Effector memory CD8-positive, alpha-beta T cell (primary cell): Measurements from ENCODE around the gene CBLB.

Source experiments
- ATAC-seq: fragments of 150-1000 bp; cut with Tn5 transposase; replicated peaks from 2 replicates; pipeline ENCODE4 v1.10.0; 2021; ENCODE audit warnings: mild to moderate bottlenecking, moderate library complexity
- DNase-seq, 3 experiments: peaks; one replicate each; pipeline ENCODE4 v3.0.0; 2021
- H3K27ac Mint-ChIP-seq, 2 donors: one replicate each; pipeline ENCODE4 v1.8.0; 2022; ENCODE audit warnings: mild to moderate bottlenecking in 2 of 2, mixed read lengths in 2 of 2, moderate library complexity in 2 of 2
- H3K27me3 Mint-ChIP-seq, 2 donors: one replicate each; pipeline ENCODE4 v1.8.0; 2022; ENCODE audit warnings: mixed read lengths in 2 of 2
- H3K36me3 Mint-ChIP-seq: one replicate; pipeline ENCODE4 v1.8.0; 2022; ENCODE audit warnings: mild to moderate bottlenecking, moderate library complexity, mixed read lengths; ENCODE audit not compliant: insufficient read depth
- H3K4me1 Mint-ChIP-seq, 2 donors: one replicate each; pipeline ENCODE4 v1.8.0; 2022; ENCODE audit warnings: low read depth in 2 of 2, mixed read lengths in 2 of 2
- H3K4me3 Mint-ChIP-seq, 2 donors: one replicate each; pipeline ENCODE4 v1.8.0; 2022; ENCODE audit warnings: mild to moderate bottlenecking in 2 of 2, mixed read lengths in 2 of 2, moderate library complexity in 2 of 2
- H3K9me3 Mint-ChIP-seq, 2 donors: one replicate each; pipeline ENCODE4 v1.8.0; 2022; ENCODE audit warnings: mixed read lengths in 2 of 2

CBLB gene

DNA sequence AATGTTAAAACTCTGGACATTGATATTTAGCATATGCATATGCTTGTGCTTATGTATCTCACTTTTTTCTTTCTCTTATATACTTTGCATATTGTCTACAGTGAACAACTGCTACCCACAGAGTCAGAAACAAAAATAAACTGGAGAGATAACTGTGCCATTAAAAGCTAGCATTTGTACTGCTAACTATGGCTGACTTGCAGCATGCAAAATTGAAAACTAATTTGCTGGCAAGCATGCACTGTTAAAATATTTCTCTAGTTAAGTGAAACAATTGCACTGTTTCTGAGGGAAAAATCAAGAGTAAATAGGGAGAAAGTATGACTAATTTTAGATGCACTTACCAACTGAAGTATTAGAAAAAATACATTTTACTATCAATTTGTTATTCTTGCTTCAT lies 177.8 kb downstream of the CBLB start:
- Mint-ChIP-seq H3K27me3 (no peaks in the 10 kb centered on the region), H3K4me3 (no peak overlapping the region), H3K9me3 (no peaks in the 10 kb centered on the region), H3K4me1 (peaks cover 9 to 36% of the 10 kb centered on the region in 2 donors), H3K36me3 (peaks cover 27% of the 10 kb centered on the region), H3K27ac (peak overlapping the region in 1 of 2 donors; percentile 41)
- ATAC-seq = no peak
- no peak for DNase-seq

GRCh38 chr3:105688821-105689220 lies 180.0 kb downstream of the CBLB start:
- Mint-ChIP-seq H3K4me1 (peaks cover 9 to 33% of the 10 kb centered on the region in 2 donors), H3K27ac (peak overlapping the region; percentile 30 to 57), H3K36me3 (peaks cover 39% of the 10 kb centered on the region), H3K4me3 (peak overlapping the region in 1 of 2 donors; percentile 9), H3K27me3 (no peaks in the 10 kb centered on the region), H3K9me3 (no peaks in the 10 kb centered on the region)
- ATAC-seq (no peak), DNase-seq (no peak)

DNA sequence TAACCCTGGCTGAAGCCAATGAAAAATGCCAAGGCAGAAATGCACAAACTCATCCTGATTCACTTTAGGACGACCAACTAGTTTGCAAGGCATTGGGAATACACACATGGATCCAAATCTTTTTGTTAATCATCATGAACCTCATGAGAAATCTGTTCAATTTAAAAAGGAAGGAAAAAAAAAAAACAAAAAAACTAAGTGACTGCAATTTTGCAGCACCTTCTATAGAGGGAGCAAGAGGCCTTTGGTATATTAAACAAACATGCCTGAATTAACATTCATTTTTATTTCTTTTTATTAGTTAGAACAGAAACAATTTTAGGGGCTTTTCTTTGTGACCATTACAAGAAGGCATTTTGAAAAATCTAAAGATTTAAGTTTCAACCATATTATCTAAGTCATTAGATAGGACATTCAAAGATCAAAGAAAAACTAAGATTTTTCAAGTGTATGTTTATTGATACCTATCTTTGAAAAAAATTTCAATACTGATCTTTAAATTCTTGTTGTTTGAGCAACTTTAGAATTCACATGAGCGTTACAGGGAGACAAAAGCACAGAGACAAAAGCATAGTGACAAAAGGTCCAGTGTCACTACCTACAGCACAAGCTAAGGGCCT lies 182.4 kb downstream of the CBLB start:
- peak; percentile 74 for ATAC-seq
- peaks cover 30% of the 10 kb centered on the region for H3K36me3 Mint-ChIP-seq

GRCh38 chr3:105679951-105680350 lies 188.9 kb downstream of the CBLB start:
- H3K9me3 Mint-ChIP-seq = no peaks in the 10 kb centered on the region
- peak overlapping the region in 1 of 2 donors; percentile 11 for H3K27ac Mint-ChIP-seq
- H3K4me1 Mint-ChIP-seq = peaks cover 0 to 8% of the 10 kb centered on the region in 2 donors
- peaks cover 73% of the 10 kb centered on the region for H3K36me3 Mint-ChIP-seq
- no peak overlapping the region for H3K4me3 Mint-ChIP-seq
- ATAC-seq (no peak), DNase-seq (no peak)
- H3K27me3 Mint-ChIP-seq = no peaks in the 10 kb centered on the region

More for the DNA sequence above, 182.4 kb downstream of the CBLB start:
- no peak for DNase-seq
- Mint-ChIP-seq H3K9me3 (no peaks in the 10 kb centered on the region), H3K27me3 (no peaks in the 10 kb centered on the region), H3K27ac (peak overlapping the region; percentile 81 to 87), H3K4me3 (peak overlapping the region in 1 of 2 donors; percentile 20), H3K4me1 (peaks cover 9 to 22% of the 10 kb centered on the region in 2 donors)

- Mint-ChIP-seq H3K9me3 (no peaks in the 10 kb centered on the region), H3K4me1 (peaks cover 4 to 24% of the 10 kb centered on the region in 2 donors), H3K4me3 (no peak overlapping the region), H3K27ac (peak overlapping the region in 1 of 2 donors; percentile 52), H3K36me3 (peaks cover 85% of the 10 kb centered on the region), H3K27me3 (no peaks in the 10 kb centered on the region)
- DNase-seq (no peak), ATAC-seq (no peak)
These were observed 190.8 kb downstream of the CBLB start for GRCh38 chr3:105678017-105678416.

GRCh38 chr3:105676621-105677300 lies 192.1 kb downstream of the CBLB start:
- DNase-seq (no peak), ATAC-seq (no peak)
- Mint-ChIP-seq H3K27ac (peak overlapping the region; percentile 46 to 72), H3K36me3 (peaks cover 88% of the 10 kb centered on the region), H3K4me1 (peaks cover 5 to 30% of the 10 kb centered on the region in 2 donors), H3K4me3 (no peak overlapping the region), H3K27me3 (no peaks in the 10 kb centered on the region), H3K9me3 (no peaks in the 10 kb centered on the region)

GRCh38 chr3:105674437-105675065 lies 194.3 kb downstream of the CBLB start:
- DNase-seq (no peak), ATAC-seq (no peak)
- H3K4me3 Mint-ChIP-seq = no peak overlapping the region
- peak overlapping the region; percentile 32 to 44 for H3K27ac Mint-ChIP-seq
- peaks cover 88% of the 10 kb centered on the region for H3K36me3 Mint-ChIP-seq
- no peaks in the 10 kb centered on the region for H3K9me3 Mint-ChIP-seq
- no peaks in the 10 kb centered on the region for H3K27me3 Mint-ChIP-seq
- H3K4me1 Mint-ChIP-seq = peaks cover 5 to 30% of the 10 kb centered on the region in 2 donors

DNA sequence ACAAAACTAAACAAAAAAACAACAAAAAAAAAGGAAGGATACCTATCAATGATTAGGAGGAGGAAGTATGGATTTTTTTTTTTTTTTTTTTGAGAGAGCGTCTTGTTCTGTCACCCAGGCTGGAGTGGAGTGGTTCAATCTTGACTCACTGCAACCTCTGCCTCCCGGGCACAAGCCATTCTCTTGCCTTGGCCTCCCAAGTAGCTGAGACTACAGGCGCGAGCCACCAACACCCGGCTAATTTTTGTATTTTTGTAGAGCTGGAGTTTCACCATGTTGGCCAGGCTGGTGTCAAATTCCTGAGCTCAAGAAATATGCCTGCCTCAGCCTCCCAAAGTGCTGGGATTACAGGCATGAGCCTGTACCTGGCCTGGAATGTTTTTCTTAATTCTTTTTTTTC lies 195.8 kb downstream of the CBLB start:
- DNase-seq = no peak
- Mint-ChIP-seq H3K27me3 (no peaks in the 10 kb centered on the region), H3K36me3 (peaks cover 90% of the 10 kb centered on the region), H3K4me3 (no peak overlapping the region), H3K9me3 (no peaks in the 10 kb centered on the region), H3K27ac (peak overlapping the region in 1 of 2 donors; percentile 21), H3K4me1 (peaks cover 7 to 43% of the 10 kb centered on the region in 2 donors)
- ATAC-seq = no peak

DNA sequence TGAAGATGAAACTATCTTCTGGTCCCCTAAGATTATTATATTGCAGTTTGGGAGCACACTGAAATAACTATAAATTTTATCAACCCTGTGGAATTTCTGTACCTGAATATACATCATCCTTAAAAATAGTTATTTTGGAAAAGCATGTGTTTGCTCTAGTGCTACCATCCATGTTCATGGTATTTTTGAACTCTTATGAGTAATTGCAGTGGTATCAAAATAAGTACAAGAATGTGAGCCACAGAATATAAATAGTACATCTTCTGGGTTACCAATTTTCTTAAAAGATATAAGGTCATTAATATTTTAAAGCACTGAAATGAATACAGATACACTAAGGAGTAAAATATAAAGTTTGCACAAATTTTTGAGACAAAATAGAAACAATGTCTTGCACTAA lies 206.5 kb downstream of the CBLB start:
- H3K27me3 Mint-ChIP-seq = no peaks in the 10 kb centered on the region
- no peak overlapping the region for H3K27ac Mint-ChIP-seq
- H3K4me1 Mint-ChIP-seq = peaks cover 5 to 6% of the 10 kb centered on the region in 2 donors
- H3K4me3 Mint-ChIP-seq = no peak overlapping the region
- DNase-seq (no peak), ATAC-seq (no peak)
- H3K9me3 Mint-ChIP-seq = no peaks in the 10 kb centered on the region
- peaks cover 64% of the 10 kb centered on the region for H3K36me3 Mint-ChIP-seq

DNA sequence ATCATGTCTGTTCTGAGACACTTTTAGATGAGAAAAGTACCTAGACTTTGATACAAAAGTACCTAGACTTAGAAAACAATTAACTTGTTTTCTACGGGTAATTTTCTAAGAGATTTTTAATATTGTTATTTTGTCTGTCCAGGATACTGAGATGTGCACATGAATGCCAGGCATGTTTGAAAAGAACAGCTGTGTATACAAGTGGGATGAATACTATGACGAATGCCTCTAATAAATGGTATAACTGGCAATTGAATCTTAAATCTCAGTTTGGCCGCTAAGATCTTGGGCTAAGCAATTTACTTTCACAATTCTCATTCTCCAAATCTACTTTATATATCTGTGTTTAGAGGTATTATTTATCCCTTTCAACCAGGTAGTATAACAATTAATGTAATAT lies 207.4 kb downstream of the CBLB start:
- ATAC-seq (no peak), DNase-seq (no peak)
- Mint-ChIP-seq H3K27ac (no peak overlapping the region), H3K9me3 (no peaks in the 10 kb centered on the region), H3K27me3 (no peaks in the 10 kb centered on the region), H3K4me3 (no peak overlapping the region), H3K36me3 (peaks cover 62% of the 10 kb centered on the region), H3K4me1 (peaks cover 5 to 6% of the 10 kb centered on the region in 2 donors)

GRCh38 chr3:105656651-105657504 lies 211.9 kb downstream of the CBLB start:
- Mint-ChIP-seq H3K27me3 (no peaks in the 10 kb centered on the region), H3K36me3 (peaks cover 45% of the 10 kb centered on the region)

DNA sequence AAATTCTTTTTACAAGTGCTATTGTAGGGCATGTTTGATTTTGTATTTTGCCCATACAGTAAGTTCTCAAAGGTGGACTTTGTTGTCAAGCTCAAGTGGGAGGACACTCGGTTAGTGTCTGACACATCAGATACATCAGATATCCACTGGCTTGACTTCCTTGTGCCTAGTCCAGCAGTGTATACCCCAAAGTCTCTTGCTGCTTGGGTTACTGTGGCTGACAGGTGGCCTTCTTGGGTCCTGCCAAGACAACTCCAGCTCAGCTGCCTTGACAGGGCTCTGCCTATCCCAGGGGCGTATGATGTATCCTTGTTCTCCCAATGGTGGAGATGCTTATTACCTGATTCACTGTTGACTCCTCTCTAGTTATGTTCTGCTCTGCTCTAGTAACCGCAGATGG lies 214.9 kb downstream of the CBLB start:
- peaks cover 25% of the 10 kb centered on the region for H3K36me3 Mint-ChIP-seq
- H3K27me3 Mint-ChIP-seq = no peaks in the 10 kb centered on the region
- no peak overlapping the region for H3K27ac Mint-ChIP-seq
- H3K4me3 Mint-ChIP-seq = no peak overlapping the region
- DNase-seq = no peak
- no peak for ATAC-seq
- no peaks in the 10 kb centered on the region for H3K9me3 Mint-ChIP-seq
- H3K4me1 Mint-ChIP-seq = peaks cover 0 to 4% of the 10 kb centered on the region in 2 donors

More at GRCh38 chr3:105656651-105657504, 211.9 kb downstream of the CBLB start:
- ATAC-seq = no peak
- Mint-ChIP-seq H3K4me1 (peaks cover 0 to 4% of the 10 kb centered on the region in 2 donors), H3K9me3 (no peaks in the 10 kb centered on the region), H3K27ac (peak overlapping the region in 1 of 2 donors; percentile 19), H3K4me3 (no peak overlapping the region)
- DNase-seq = no peak

DNA sequence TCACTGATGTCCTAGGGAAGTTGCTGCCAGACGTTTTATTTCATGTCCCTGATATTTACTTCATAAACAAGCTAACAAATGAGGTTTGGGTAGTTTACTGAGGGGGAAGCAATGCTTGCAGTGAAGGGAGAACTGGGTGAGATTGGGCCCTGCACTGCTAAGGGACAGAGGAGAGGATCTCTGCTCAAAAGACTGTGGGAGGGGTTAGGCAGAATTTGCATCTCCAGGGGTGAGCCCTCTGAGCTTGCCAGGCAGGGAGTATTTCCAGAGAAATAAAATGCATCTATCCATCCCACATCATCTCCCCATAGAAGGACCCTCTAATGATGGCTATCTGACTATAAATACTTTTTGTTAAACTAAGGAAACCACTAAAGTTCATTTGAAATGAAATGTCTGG lies 215.6 kb downstream of the CBLB start:
- DNase-seq (no peak), ATAC-seq (no peak)
- Mint-ChIP-seq H3K27ac (no peak overlapping the region), H3K4me3 (no peak overlapping the region), H3K9me3 (no peaks in the 10 kb centered on the region), H3K27me3 (no peaks in the 10 kb centered on the region), H3K4me1 (peaks cover 0 to 4% of the 10 kb centered on the region in 2 donors), H3K36me3 (peaks cover 18% of the 10 kb centered on the region)
